Mammary epithelial cell (primary cell): Measurements from ENCODE around the gene ZNF467.

ENCODE experiments used
- CTCF ChIP-seq, 2 donors: IDR thresholded peaks in 1 of 2; conservative IDR thresholded peaks in 1 of 2; 2 replicates each; pipeline ENCODE4 v1.5.1; 2011 to 2012; ENCODE audit warnings: inconsistent platforms in 2 of 2, low read length in 2 of 2, mild to moderate bottlenecking in 2 of 2, control low read depth in 1 of 2, low read depth in 1 of 2; ENCODE audit not compliant: insufficient read depth in 1 of 2; ENCODE audit errors: extremely low read depth in 1 of 2
- EZH2 ChIP-seq: IDR thresholded peaks from 2 replicates; pipeline ENCODE4 v1.6.1; 2012; ENCODE audit warnings: low read length, inconsistent platforms, borderline replicate concordance

- TF ChIP-seq CTCF (conservative IDR thresholded peaks at IDR 0.05 in 1 of 2, IDR thresholded peaks at IDR 0.05 in 1 of 2; ENCODE audit: extremely low read depth in 1 of 2, insufficient read depth in 1 of 2, low read depth in 1 of 2, low read length in 2 of 2): no peak
- TF ChIP-seq EZH2: peak; percentile 21
Measured at GRCh38 chr7:149774237-149775175, 1.1 kb upstream of the ZNF467 start.
